NB4 (cell line): ENCODE data around the gene ZNF747.

Source experiments
- DNase-seq: peaks from one replicate; pipeline ENCODE4 v3.0.0; 2010; ENCODE audit warnings: low read depth
- H3K4me3 ChIP-seq: one replicate; pipeline ENCODE4 v1.5.1; 2011; ENCODE audit warnings: mild to moderate bottlenecking, low read depth, low read length, moderate library complexity
- CTCF ChIP-seq: IDR thresholded peaks from one replicate; pipeline ENCODE4 v1.5.1; 2012; ENCODE audit warnings: low read depth, low read length
- MYC ChIP-seq: IDR thresholded peaks from 2 replicates; pipeline ENCODE4 v1.6.1; 2011; ENCODE audit warnings: low read depth, low read length
- POLR2A ChIP-seq: IDR thresholded peaks from 2 replicates; pipeline ENCODE4 v1.6.1; 2011; ENCODE audit warnings: mild to moderate bottlenecking; ENCODE audit not compliant: insufficient read length; ENCODE audit errors: extremely low read depth
- TF ChIP-seq, protein P1 (sequence below): IDR thresholded peaks from 2 replicates; pipeline ENCODE4 v1.6.1; 2011; ENCODE audit warnings: low read depth, low read length

Gene ZNF747

DNA sequence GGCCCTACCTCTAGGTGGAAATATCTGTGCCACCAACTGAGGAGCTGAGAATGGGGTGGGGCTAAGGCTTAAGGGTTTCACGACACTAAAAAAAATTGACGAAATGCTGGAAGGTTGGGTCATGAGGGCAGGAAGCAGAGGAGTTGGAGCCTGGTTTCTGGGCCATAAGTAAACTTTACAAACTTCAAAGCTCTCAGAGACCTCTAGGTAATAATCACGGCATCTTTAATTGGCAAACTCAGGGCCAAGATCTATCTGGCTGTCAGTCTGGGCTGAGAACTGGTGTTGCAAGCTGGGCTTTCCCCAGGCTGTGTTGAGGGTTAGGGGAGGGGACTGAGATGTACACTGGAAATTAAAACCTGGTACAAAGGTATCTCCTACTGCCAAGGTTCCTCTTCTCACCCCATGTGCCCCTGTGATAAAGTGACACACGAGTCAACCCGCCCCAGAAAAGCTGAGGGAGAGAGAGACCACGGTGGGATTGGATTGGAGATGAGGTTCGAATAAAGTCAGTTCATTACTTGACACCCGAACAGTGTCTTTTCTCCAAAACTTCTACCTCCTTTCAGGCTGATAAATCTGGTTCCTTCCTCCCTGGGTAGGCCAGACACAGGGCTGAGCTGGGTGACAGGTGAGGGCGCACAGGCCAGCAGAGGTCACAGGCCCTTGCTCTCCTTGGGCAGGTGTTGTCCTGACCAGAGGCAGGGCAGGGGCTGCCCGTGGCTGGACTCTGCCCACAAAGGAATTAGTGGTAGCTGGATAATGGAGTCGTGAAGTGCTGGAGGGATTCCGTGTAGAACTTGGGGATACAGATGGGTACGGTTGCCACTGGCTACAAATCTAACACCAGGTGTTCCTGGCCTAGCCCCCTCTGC is 4.3 kb downstream of the ZNF747 start:
- H3K4me3 ChIP-seq, result no peak overlapping the region
- no peak for TF ChIP-seq CTCF
- DNase-seq, result peak; percentile 34

GRCh38 chr16:30528799-30529457 is 5.7 kb downstream of the ZNF747 start:
- H3K4me3 ChIP-seq, result no peak overlapping the region
- TF ChIP-seq POLR2A (no peak), CTCF (no peak), MYC (no peak)
- TF ChIP-seq, protein P1, sequence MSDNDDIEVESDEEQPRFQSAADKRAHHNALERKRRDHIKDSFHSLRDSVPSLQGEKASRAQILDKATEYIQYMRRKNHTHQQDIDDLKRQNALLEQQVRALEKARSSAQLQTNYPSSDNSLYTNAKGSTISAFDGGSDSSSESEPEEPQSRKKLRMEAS, result no peak
- DNase-seq, result no peak

GRCh38 chr16:30527635-30528178 is 7.0 kb downstream of the ZNF747 start:
- DNase-seq, result peak; percentile 89
- TF ChIP-seq, protein P1, result peak; percentile 48; the same call in 1 of the 2 replicates
- no peak for TF ChIP-seq CTCF
- TF ChIP-seq MYC, result no peak
- TF ChIP-seq POLR2A, result no peak
- peak overlapping the region; percentile 52 for H3K4me3 ChIP-seq

DNA sequence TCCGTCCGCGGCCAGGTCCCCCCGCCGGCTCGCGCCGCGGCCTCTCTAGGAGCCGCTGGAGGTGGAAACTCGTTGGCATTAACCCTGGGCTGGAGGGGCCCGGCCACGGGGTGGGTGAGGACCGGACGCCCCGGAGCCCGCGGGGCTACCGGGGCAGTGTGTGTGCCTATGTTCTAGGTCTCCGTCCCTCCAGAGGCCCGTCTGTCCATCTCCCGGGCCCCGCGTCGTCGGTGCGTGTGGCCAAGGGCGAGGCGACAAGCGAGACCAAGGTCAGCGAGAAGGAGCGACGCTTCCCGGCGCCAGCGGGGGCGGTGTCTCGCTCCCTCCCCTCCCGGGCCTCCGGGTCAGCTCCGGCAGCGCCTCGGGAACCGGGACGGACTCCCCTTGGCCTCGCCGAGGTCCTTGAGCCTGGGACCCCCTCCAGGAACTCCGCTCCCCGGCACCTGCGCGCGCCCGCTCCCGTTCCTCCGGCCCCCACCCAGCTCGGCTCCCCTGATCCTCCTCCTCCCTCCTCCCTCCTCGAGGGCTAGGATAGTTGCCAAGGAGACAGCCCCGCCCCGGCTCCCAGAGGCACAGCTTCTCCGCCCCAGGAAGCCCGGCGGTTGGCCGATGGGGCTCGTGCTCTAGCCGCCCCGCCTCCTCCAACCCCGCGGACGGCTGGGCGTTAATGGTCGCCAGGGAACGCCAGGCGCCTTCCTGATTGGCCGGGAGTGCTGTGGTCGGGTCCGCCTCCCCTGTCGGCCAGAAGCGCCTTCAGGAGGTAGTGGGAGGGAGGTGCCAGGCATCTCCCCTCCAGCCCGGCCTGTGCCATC is 7.6 kb downstream of the ZNF747 start:
- DNase-seq, result peak; percentile 99
- peak overlapping the region; percentile 69 for H3K4me3 ChIP-seq
- TF ChIP-seq POLR2A (peak; percentile 62), MYC (peak; percentile 49), CTCF (no peak)
- TF ChIP-seq, protein P1, result peak; percentile 34

DNA sequence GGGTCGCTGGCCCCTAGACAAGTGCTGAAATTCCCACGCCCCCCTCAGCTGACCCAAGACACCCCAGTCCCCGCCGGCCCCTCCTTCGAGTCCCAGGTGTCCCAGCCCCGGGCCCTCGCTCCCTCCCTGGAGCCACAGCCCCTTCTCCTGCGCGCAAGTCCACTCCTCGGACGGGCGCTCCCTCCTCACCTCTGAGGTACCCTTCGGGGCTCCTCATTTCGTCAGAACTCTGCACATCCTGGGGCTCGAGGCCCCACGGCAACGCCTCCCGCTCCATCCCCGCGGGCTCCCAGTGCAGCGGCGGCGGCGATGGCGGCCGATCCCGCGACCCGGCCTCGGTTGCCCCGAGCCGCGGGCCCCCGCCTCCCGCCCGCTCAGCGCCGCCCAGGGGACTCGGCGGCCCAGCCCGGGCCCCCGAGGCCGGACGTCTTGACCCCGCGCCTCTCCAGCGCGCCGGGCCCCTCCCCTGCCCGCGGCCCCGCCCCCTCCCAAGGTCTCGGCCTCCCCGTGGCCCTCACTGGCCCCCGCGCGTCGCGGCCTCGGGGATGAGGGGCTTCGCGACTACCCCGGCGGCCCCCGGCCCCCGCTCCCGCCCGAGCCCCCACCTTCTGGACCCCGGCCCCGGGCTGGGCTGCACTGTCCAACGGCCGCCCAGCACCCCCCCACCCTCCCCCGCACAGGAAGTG is 8.4 kb downstream of the ZNF747 start, which contains the start of gene ZNF768:
TSS of gene ZNF768 (minus strand) at position 430 of the 686 bp plus-strand sequence. CDS start at position 277, 153 bp downstream.
- DNase-seq, result peak; percentile 63
- TF ChIP-seq, protein P1, result no peak
- no peak for TF ChIP-seq MYC
- no peak for TF ChIP-seq CTCF
- no peak for TF ChIP-seq POLR2A
- peak within 1 kb of the TSS; percentile 69 for H3K4me3 ChIP-seq
